GM12878 (cell line): ENCODE data around the gene MFN2. TPM values are rescaled to one million over a fixed set of nuclear protein-coding genes. Genes with fewer than 3 reads are reported as not detected.
"Not testable (repeated sequence)": the region's sequence is repeated elsewhere in the genome, so short reads cannot be mapped to it uniquely, and the experiment has no call there.

Experiments used
- ATAC-seq: fragments of 200-7000 bp; cut with Tn5 transposase; 3 replicates; pipeline ENCODE4 v1.9.1; 2020; ENCODE audit warnings: mild to moderate bottlenecking, moderate library complexity
- BruUV-seq: library from RNA; stranded (reverse); fragments of 400-500 nt; replicated peaks from 2 replicates; lab custom pipeline; 2021; lab: Mats Ljungman, UMichigan
- CTCF ChIA-PET: fragments of 300-600 bp; sonication (Branson Sonifier 250); formaldehyde crosslinking; extraction: SDS; loops from one replicate; lab custom pipeline; 2021; ENCODE audit warnings: inconsistent platforms; lab: Yijun Ruan, JAX
- POLR2A ChIA-PET: fragments of 350-600 bp; formaldehyde crosslinking; extraction: SDS; loops from one replicate; lab custom pipeline; 2021; ENCODE audit warnings: inconsistent platforms; lab: Charles Lee
- RAD21 ChIA-PET: fragments of 300-600 bp; sonication (Branson Sonifier 250); formaldehyde crosslinking; loops from one replicate; lab custom pipeline; 2023; ENCODE audit warnings: antibody characterized with exemption; ENCODE audit not compliant: unreplicated experiment; lab: Charles Lee
- SMC1A ChIA-PET: fragments of 300-600 bp; sonication (Branson Sonifier 250); formaldehyde crosslinking; loops from one replicate; lab custom pipeline; 2023; ENCODE audit not compliant: unreplicated experiment, uncharacterized antibody; lab: Charles Lee
- DNase-seq: peaks from one replicate; pipeline ENCODE4 v3.0.0-alpha.2; 2011; ENCODE audit warnings: low read depth, low spot score
- FAIRE-seq: peaks from 3 replicates; lab custom pipeline; 2011; peaks lifted over from hg19 to GRCh38; lab: Jason Lieb, UNC
- H2AFZ ChIP-seq: 2 replicates; pipeline ENCODE4 v1.6.0; 2011; ENCODE audit warnings: low read depth, low read length, control low read depth; ENCODE audit not compliant: control insufficient read depth
- H3K27ac ChIP-seq: 2 replicates; pipeline ENCODE4 v1.5.1; 2011; ENCODE audit warnings: control low read depth; ENCODE audit not compliant: control insufficient read depth, insufficient read depth
- H3K27me3 ChIP-seq, 2 experiments: replicated peaks in 1 of 2; 2 replicates each; pipeline versions ENCODE4 v1.6.0 to v1.6.1; 2011; ENCODE audit warnings: low read length in 1 of 2; ENCODE audit not compliant: control insufficient read depth in 2 of 2, insufficient read depth in 2 of 2
- H3K36me3 ChIP-seq, 2 experiments: 2 replicates each; pipeline ENCODE4 v1.5.1; 2011; ENCODE audit warnings: low read length in 1 of 2; ENCODE audit not compliant: control insufficient read depth in 2 of 2, insufficient read depth in 2 of 2
- H3K4me1 ChIP-seq: 2 replicates; pipeline ENCODE4 v1.6.1; 2011; ENCODE audit warnings: mild to moderate bottlenecking, low read length, moderate library complexity, mixed read lengths; ENCODE audit not compliant: control insufficient read depth, insufficient read depth
- H3K4me2 ChIP-seq: 2 replicates; pipeline ENCODE4 v1.6.0; 2011; ENCODE audit warnings: control low read depth; ENCODE audit not compliant: control insufficient read depth, insufficient read depth
- H3K4me3 ChIP-seq: fragments of 200-600 bp; sonication (generic); 2 replicates; pipeline ENCODE4 v1.5.1; 2016
- H3K79me2 ChIP-seq: 2 replicates; pipeline ENCODE4 v1.6.0; 2011; ENCODE audit warnings: low read length; ENCODE audit not compliant: control insufficient read depth, insufficient read depth
- H3K9ac ChIP-seq: 2 replicates; pipeline ENCODE4 v1.8.0; 2011; ENCODE audit warnings: low read length, control low read depth, mixed read lengths; ENCODE audit not compliant: control insufficient read depth, insufficient read depth
- H3K9me3 ChIP-seq: replicated peaks from 3 replicates; pipeline ENCODE4 v1.5.1; 2011; ENCODE audit warnings: mild to moderate bottlenecking, low read length; ENCODE audit not compliant: control insufficient read depth, insufficient read depth
- H4K20me1 ChIP-seq: 2 replicates; pipeline ENCODE4 v1.6.0; 2011; ENCODE audit not compliant: control insufficient read depth, insufficient read depth
- ATF2 ChIP-seq: IDR thresholded peaks from 2 replicates; pipeline ENCODE4 v1.6.1; 2012; ENCODE audit warnings: low read length, inconsistent platforms
- BHLHE40 ChIP-seq, 2 experiments: fragments of 450-650 bp in 1 of 2; IDR thresholded peaks; 2 replicates each; pipeline ENCODE4 v1.6.1; 2011 to 2017; ENCODE audit warnings: low read depth in 2 of 2, borderline replicate concordance in 1 of 2, improper control_type of control experiment in 1 of 2, low read length in 1 of 2, mild to moderate bottlenecking in 1 of 2
- CREM ChIP-seq: IDR thresholded peaks from 2 replicates; pipeline ENCODE4 v1.6.1; 2014; ENCODE audit warnings: antibody characterized with exemption, low read depth
- EED ChIP-seq: sonication (generic); IDR thresholded peaks from 2 replicates; pipeline ENCODE4 v1.6.1; 2016; ENCODE audit warnings: antibody characterized with exemption, low read depth
- ETV6 ChIP-seq, 2 experiments: fragments of 450-650 bp in 1 of 2; IDR thresholded peaks in 1 of 2; conservative IDR thresholded peaks in 1 of 2; 2 replicates each; pipeline ENCODE4 v1.6.1; 2014; ENCODE audit warnings: antibody characterized with exemption in 1 of 2, borderline replicate concordance in 1 of 2, low read depth in 1 of 2, mild to moderate bottlenecking in 1 of 2, moderate library complexity in 1 of 2
- GABPA ChIP-seq: IDR thresholded peaks from 2 replicates; pipeline ENCODE4 v1.6.1; 2014; ENCODE audit warnings: antibody characterized with exemption, low read depth, mild to moderate bottlenecking, inconsistent platforms
- IKZF2 ChIP-seq, 2 experiments: fragments of 450-650 bp; IDR thresholded peaks; 2 replicates each; pipeline ENCODE4 v1.6.1; 2017; ENCODE audit warnings: mild to moderate bottlenecking in 2 of 2, moderate library complexity in 2 of 2
- JUNB ChIP-seq: IDR thresholded peaks from 2 replicates; pipeline ENCODE4 v1.6.1; 2016; ENCODE audit warnings: antibody characterized with exemption, mild to moderate bottlenecking
- NR2F1 ChIP-seq: fragments of 450-650 bp; conservative IDR thresholded peaks from 2 replicates; pipeline ENCODE4 v1.6.1; 2017; ENCODE audit warnings: mild to moderate bottlenecking
- RAD51 ChIP-seq: fragments of 450-650 bp; IDR thresholded peaks from 2 replicates; pipeline ENCODE4 v1.6.1; 2016; ENCODE audit warnings: moderate library complexity, mild to moderate bottlenecking, inconsistent platforms
- ZNF384 ChIP-seq: IDR thresholded peaks from 2 replicates; pipeline ENCODE4 v1.6.1; 2012; ENCODE audit warnings: low read depth, mild to moderate bottlenecking, low read length, improper control_type of control experiment, borderline replicate concordance
- ZNF687 ChIP-seq: fragments of 450-650 bp; IDR thresholded peaks from 2 replicates; pipeline ENCODE4 v1.6.1; 2017; ENCODE audit warnings: mild to moderate bottlenecking, moderate library complexity
- ZSCAN29 ChIP-seq: fragments of 450-650 bp; IDR thresholded peaks from 2 replicates; pipeline ENCODE4 v1.6.1; 2017; ENCODE audit warnings: mild to moderate bottlenecking, moderate library complexity
- WGBS: methylation state at CpG from one replicate; pipeline ENCODE4 v1.1.6; 2016; ENCODE audit warnings: low lambda C conversion rate; ENCODE audit not compliant: insufficient replicate concordance, insufficient coverage; ENCODE audit errors: missing lambda C conversion rate; 5-methylcytosine and 5-hydroxymethylcytosine counted together
- in situ Hi-C: fragments of 300-500 bp; cut with MboI; formaldehyde crosslinking; loops from 9 replicates; pipeline ENCODE4 v1.14.3; 2018; ENCODE audit warnings: mixed read lengths
- intact Hi-C: fragments of 100-400 bp; cut with micrococcal nuclease; formaldehyde crosslinking; loops from one replicate; pipeline ENCODE4 v1.14.2; 2022; ENCODE audit not compliant: unreplicated experiment
- polyA plus RNA-seq, 11 experiments: library from polyadenylated mRNA; depleted of rRNA in 4 of 11; unstranded in 6 of 11; stranded (reverse) in 5 of 11; fragments of >200 nt; fragmentation: Nextera tagmentation in 4 of 11; fragmentation: Illumina TruSeq in 1 of 11; extraction: Ambion mirVana in 4 of 11; extraction: Trizol in 1 of 11; gene quantifications; 1 replicate in 1 of 11; 2 replicates in 10 of 11; pipeline versions ENCODE4 v1.2.1 to v1.2.3, GENCODE V29; 2011 to 2016; ENCODE audit warnings: inconsistent platforms in 2 of 11, missing spikeins in 2 of 11, low read depth in 1 of 11
- total RNA-seq, 4 experiments: library from RNA; depleted of rRNA in 3 of 4; stranded (reverse); fragments of >200 nt in 3 of 4; fragmentation: Illumina TruSeq in 1 of 4; extraction: Trizol in 1 of 4; gene quantifications; 2 replicates each; pipeline versions ENCODE4 v1.2.1 to v1.2.3, GENCODE V29; 2013 to 2021

Gene MFN2
- total and polyA plus RNA-seq, 10 of the 15 experiments (the other 5 are each of a cell fraction or from before 2014, with no cell fraction given): 5.3 to 64.4 (median 48.1) TPM

GRCh38 chr1:12040457-12041051 lies 60.3 kb downstream of the MFN2 start (continued):
- no peak for TF ChIP-seq GABPA
- no peak for TF ChIP-seq ATF2

GRCh38 chr1:12044187-12044877 lies 64.1 kb downstream of the MFN2 start:
- WGBS: 0% methylated on average over 15 of the region's 15 CpGs
- in situ Hi-C loops, H4K20me1 ChIP-seq, DNase-seq, BruUV-seq, H3K9me3 ChIP-seq, H3K27me3 ChIP-seq, H3K79me2 ChIP-seq, H3K9ac ChIP-seq, H3K36me3 ChIP-seq, FAIRE-seq, H3K4me3 ChIP-seq: not testable (repeated sequence)
- ChIA-PET POLR2A (interaction anchor here (0.5 to 9.7 kb wide), 10 partner anchors 8 to 121 kb away, joined by 3 to 154 read pairs (median 6); partner anchors contain the start of genes MIIP and TNFRSF8), CTCF (interaction anchor here (1.1 to 4.4 kb wide), 4 partner anchors 11 to 35 kb away, joined by 4 to 37 read pairs (median 10); partner anchors contain the start of gene TNFRSF8), RAD21 (interaction anchor here (1.1 to 9.9 kb wide), 8 partner anchors 10 to 136 kb away, joined by 3 to 167 read pairs (median 14); partner anchors contain the start of gene TNFRSF8), SMC1A (interaction anchor here (0.6 to 14.3 kb wide), 7 partner anchors 8 to 34 kb away, joined by 3 to 209 read pairs (median 4); partner anchors contain the start of gene TNFRSF8)
- peak; percentile 27 for ATAC-seq
- intact Hi-C loops: loop anchor here (2.0 kb wide), 1 partner anchor 136 kb away; no protein-coding TSS in a partner anchor
- Histone ChIP-seq H3K4me1 (peaks cover 73% of the 10 kb centered on the region), H3K4me2 (0 out of 2 replicates have a peak overlapping the region, but pooled peaks have one; percentile 31), H3K27ac (peak overlapping the region; percentile 94), H2AFZ (peak overlapping the region; percentile 52)
- peak; percentile 51 to 57; a peak in 3 of 4 replicates for TF ChIP-seq IKZF2 (IDR thresholded peaks at IDR 0.05)
- TF ChIP-seq BHLHE40 (IDR thresholded peaks at IDR 0.05; ENCODE audit: borderline replicate concordance in 1 of 2, low read depth in 2 of 2, low read length in 1 of 2): peak; percentile 85 to 89; a peak in 3 of 4 replicates
- TF ChIP-seq RAD51: peak; percentile 93
- TF ChIP-seq ETV6 (conservative IDR thresholded peaks at IDR 0.05 in 1 of 2, IDR thresholded peaks at IDR 0.05 in 1 of 2; ENCODE audit: borderline replicate concordance in 1 of 2, low read depth in 1 of 2): peak in 1 of 2 experiments; percentile 51; a peak in 2 of 4 replicates
- peak; percentile 44; the same call in 1 of the 2 replicates for TF ChIP-seq EED
- TF ChIP-seq NR2F1: 0 out of 2 replicates have a peak, but pooled peaks have one; percentile 36
- TF ChIP-seq CREM: peak; percentile 34; the same call in 1 of the 2 replicates
- TF ChIP-seq ZSCAN29: peak; percentile 82
- peak; percentile 60; the same call in 1 of the 2 replicates for TF ChIP-seq ZNF384
- TF ChIP-seq JUNB: peak; percentile 70
- TF ChIP-seq ZNF687: peak; percentile 57; the same call in 1 of the 2 replicates
